K562 (cell line): ENCODE data around the gene GART. TPM values are rescaled to one million over a fixed set of nuclear protein-coding genes. Genes with fewer than 3 reads are reported as not detected.

ENCODE experiments used
- BCOR ChIP-seq: fragments of 450-650 bp; IDR thresholded peaks from 2 replicates; pipeline ENCODE4 v1.6.1; 2016
- CC2D1A ChIP-seq: fragments of 450-650 bp; IDR thresholded peaks from 2 replicates; pipeline ENCODE4 v1.6.1; 2017; ENCODE audit warnings: mild to moderate bottlenecking
- CLOCK ChIP-seq: fragments of 250-450 bp; sonication (Bioruptor Pico); IDR thresholded peaks from 2 replicates; pipeline ENCODE4 v1.4.0; 2020; ENCODE audit warnings: mild to moderate bottlenecking, moderate library complexity, borderline replicate concordance
- E2F6 ChIP-seq, 2 experiments: IDR thresholded peaks; 2 replicates each; pipeline ENCODE4 v1.6.1; 2011; ENCODE audit warnings: borderline replicate concordance in 1 of 2, control low read depth in 1 of 2, low read depth in 1 of 2, low read length in 1 of 2, mild to moderate bottlenecking in 1 of 2, mixed read lengths in 1 of 2, moderate library complexity in 1 of 2; ENCODE audit not compliant: insufficient read depth in 1 of 2, insufficient read length in 1 of 2, poor library complexity in 1 of 2, severe bottlenecking in 1 of 2; ENCODE audit errors: extremely low read depth in 1 of 2
- ETS1 ChIP-seq: conservative IDR thresholded peaks from 2 replicates; pipeline ENCODE4 v1.6.1; 2011; ENCODE audit warnings: low read depth, mild to moderate bottlenecking, low read length; ENCODE audit not compliant: control insufficient read depth
- HNRNPLL ChIP-seq: fragments of 200-400 bp; formaldehyde crosslinking; IDR thresholded peaks from 2 replicates; pipeline ENCODE4 v1.6.1; 2017; ENCODE audit warnings: low read length, low read depth, mild to moderate bottlenecking; ENCODE audit not compliant: poor library complexity, severe bottlenecking
- MLLT1 ChIP-seq, 2 experiments: fragments of 450-650 bp; IDR thresholded peaks; 2 replicates each; pipeline ENCODE4 v1.6.1; 2016
- NKRF ChIP-seq: fragments of 450-650 bp; IDR thresholded peaks from 2 replicates; pipeline ENCODE4 v1.6.1; 2016; ENCODE audit warnings: borderline replicate concordance
- SMARCB1 ChIP-seq: IDR thresholded peaks from 2 replicates; pipeline ENCODE4 v1.6.1; 2011; ENCODE audit warnings: improper control_type of control experiment, low read depth; ENCODE audit not compliant: insufficient read length
- SP2 ChIP-seq: IDR thresholded peaks from 2 replicates; pipeline ENCODE4 v1.6.1; 2011; ENCODE audit warnings: mild to moderate bottlenecking, low read depth, low read length, moderate library complexity; ENCODE audit not compliant: poor library complexity, severe bottlenecking; ENCODE audit errors: extremely low read depth
- TBL1XR1 ChIP-seq, 2 experiments: IDR thresholded peaks; 2 replicates each; pipeline ENCODE4 v1.6.1; 2012; ENCODE audit warnings: improper control_type of control experiment in 2 of 2, low read length in 2 of 2, mild to moderate bottlenecking in 1 of 2
- THRAP3 ChIP-seq: fragments of 450-650 bp; IDR thresholded peaks from 2 replicates; pipeline ENCODE4 v1.6.1; 2016; ENCODE audit warnings: mild to moderate bottlenecking, inconsistent platforms, borderline replicate concordance
- ZNF134 ChIP-seq: fragments of 250-450 bp; sonication (Bioruptor Pico); conservative IDR thresholded peaks from 2 replicates; pipeline ENCODE4 v1.4.0; 2020
- ZNF589 ChIP-seq: fragments of 200-800 bp; sonication (Bioruptor generic); IDR thresholded peaks from 2 replicates; pipeline ENCODE4 v1.6.1; 2016; ENCODE audit warnings: low read depth, missing genetic modification characterization, missing compliant biosample characterization
- ZNF76 ChIP-seq: fragments of 250-450 bp; sonication (Bioruptor Pico); IDR thresholded peaks from 2 replicates; pipeline ENCODE4 v1.4.0; 2020; ENCODE audit warnings: mild to moderate bottlenecking, moderate library complexity, borderline replicate concordance
- ZNF764 ChIP-seq: fragments of 250-450 bp; sonication (Bioruptor Pico); IDR thresholded peaks from 2 replicates; pipeline ENCODE4 v1.4.0; 2020; ENCODE audit warnings: low read depth, mild to moderate bottlenecking, moderate library complexity
- polyA plus RNA-seq, 8 experiments: library from polyadenylated mRNA; depleted of rRNA in 4 of 8; stranded (reverse) in 5 of 8; unstranded in 3 of 8; fragments of >200 nt; fragmentation: Nextera tagmentation in 2 of 8; fragmentation: Illumina TruSeq in 1 of 8; extraction: Ambion mirVana in 2 of 8; extraction: Trizol in 1 of 8; gene quantifications; 2 replicates each; pipeline versions ENCODE4 v1.2.1 to v1.2.3, GENCODE V29; 2011 to 2014; ENCODE audit warnings: inconsistent platforms in 1 of 8, missing spikeins in 1 of 8
- total RNA-seq, 7 experiments: library from RNA; depleted of rRNA in 6 of 7; stranded (reverse); fragments of >200 nt in 6 of 7; fragmentation: Illumina TruSeq in 2 of 7; extraction: Trizol in 2 of 7; gene quantifications; 2 replicates each; pipeline versions ENCODE4 v1.2.1 to v1.2.3, GENCODE V29; 2011 to 2021; ENCODE audit warnings: low replicate concordance in 1 of 7

Gene GART
- total and polyA plus RNA-seq, 9 of the 15 experiments (the other 6 are each of a cell fraction or from before 2014, with no cell fraction given), result 141 to 429 (median 349) TPM

GRCh38 chr21:33541756-33542639, at the start of gene GART (continued):
- TF ChIP-seq MLLT1 (IDR thresholded peaks at IDR 0.05) (0 out of 4 replicates have a peak, but pooled peaks have one; percentile 5 to 12), BCOR (no peak), ZNF589 (CRISPR knock-in tag) (0 out of 2 replicates have a peak, but pooled peaks have one; percentile 67), ZNF764 (no peak), ETS1 (peak; percentile 93), CLOCK (no peak), SP2 (no peak), ZNF134 (CRISPR knock-in tag) (no peak; the same call in 1 of the 2 replicates), TBL1XR1 (IDR thresholded peaks at IDR 0.05; ENCODE audit: low read length in 2 of 2) (no peak; a peak in 1 of 4 replicates), ZNF76 (CRISPR knock-in tag) (0 out of 2 replicates have a peak, but pooled peaks have one; percentile 11), SMARCB1 (no peak), NKRF (peak; percentile 97), THRAP3 (peak; percentile 87), E2F6 (IDR thresholded peaks at IDR 0.05; ENCODE audit: borderline replicate concordance in 1 of 2, extremely low read depth in 1 of 2, insufficient read depth in 1 of 2, insufficient read length in 1 of 2, low read depth in 1 of 2, low read length in 1 of 2, poor library complexity in 1 of 2, severe bottlenecking in 1 of 2) (peak; percentile 95 to 98), CC2D1A (no peak), HNRNPLL (peak; percentile 75)
